Embryonic facial prominence (tissue), 1 donor: ENCODE data around the gene BICRAL.
"Not testable (repeated sequence)": the region's sequence is repeated elsewhere in the genome, so short reads cannot be mapped to it uniquely, and the experiment has no call there.

Source experiments
- DNase-seq: peaks from one replicate; pipeline ENCODE4 v3.0.0-alpha.2; 2016; ENCODE audit errors: extremely low spot score

BICRAL gene

DNA sequence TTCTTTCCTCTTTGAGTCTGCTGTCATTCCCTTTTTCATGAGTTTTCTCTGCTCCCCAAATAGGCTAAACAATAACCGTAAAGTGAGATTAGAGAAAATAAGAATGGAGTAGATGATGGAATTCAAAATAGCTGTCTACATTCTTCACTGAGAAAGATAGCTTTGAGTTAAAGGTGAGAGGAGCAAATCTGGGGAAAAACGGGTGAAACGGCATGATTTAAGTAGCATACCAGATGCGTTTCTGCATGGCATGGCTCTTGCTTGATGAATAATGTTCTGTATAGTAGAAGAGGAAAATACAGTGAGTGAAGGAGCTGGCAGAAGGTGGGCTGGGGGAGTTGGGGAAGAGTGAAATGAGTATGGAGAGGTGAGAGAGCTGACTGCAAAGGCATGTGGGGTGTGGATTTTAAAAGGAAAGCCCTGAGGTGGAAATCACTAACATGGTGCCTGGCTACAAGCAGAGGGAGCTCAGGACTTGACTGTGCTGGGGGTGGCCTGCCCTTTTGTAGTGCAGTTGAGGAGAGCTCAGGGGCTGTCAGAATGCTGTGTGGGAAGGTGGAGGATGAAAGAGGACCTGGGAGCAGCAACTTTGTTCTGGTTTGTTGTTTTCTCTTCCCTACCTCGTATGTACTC, 8.8 kb downstream of the BICRAL start:
- no peak for DNase-seq

DNA sequence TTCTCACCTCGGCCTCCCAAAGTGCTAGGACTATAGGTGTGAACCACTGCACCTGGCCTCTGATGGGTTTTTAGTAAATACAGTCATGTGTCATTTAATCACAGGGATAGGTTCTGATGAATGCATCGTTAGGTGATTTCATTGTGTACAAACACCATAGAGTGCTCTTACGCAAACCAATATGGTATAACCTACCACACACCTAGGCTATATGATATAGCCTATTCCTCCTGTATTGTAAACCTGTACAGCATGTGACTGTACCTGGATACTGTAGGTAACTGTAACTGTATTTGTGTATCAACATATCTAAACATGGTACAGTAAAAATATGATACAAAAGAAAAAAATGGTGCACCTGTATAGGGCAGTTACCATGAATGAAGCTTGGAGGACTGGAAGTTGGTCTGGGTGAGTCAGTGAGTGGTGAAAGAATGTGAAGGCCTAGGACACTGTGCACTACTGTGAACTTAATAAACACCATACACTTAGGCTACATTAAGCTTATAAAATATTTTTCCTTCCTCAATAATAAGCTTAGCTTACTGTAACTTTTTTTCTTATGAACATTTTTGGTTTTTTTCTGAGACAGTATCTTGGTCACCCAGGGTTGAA, 10.0 kb downstream of the BICRAL start:
- DNase-seq: no peak

DNA sequence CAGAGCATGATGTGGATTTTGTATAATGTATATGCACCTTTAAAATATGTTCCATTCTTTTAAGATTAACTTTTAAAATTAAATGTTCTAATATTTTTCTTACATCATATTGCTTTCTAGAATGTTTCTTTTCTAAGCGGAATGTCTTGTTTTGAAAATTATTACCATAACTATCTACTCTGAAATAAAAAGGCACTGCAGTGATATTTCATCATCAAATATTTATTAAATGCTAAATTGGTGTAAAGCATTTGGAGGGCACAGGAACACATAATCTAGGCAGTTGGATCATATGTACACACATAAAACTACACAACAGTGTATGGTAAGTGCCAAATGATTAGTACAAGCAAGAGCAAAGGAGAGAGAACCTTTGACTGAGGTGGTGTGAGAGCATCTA, 13.8 kb downstream of the BICRAL start:
- DNase-seq: no peak

DNA sequence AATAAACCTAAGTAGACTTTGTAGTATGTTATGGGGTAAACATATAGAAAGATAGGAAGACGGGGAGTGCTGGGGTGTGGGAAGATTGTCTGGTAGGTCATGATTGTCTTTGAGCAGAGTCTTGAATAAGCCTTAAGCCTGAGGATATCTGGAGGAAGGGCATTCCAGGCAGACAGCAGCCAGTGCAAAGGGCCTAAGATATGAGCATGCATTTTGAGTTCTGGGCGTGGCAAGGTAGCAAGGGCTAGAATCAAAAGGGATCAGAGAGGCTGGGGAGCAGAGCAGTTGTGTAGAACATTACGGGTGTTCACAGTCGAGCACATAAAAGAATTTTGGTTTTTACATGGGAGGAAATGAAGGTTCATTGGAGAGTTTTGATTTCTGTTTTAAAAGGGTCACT, 14.3 kb downstream of the BICRAL start:
- DNase-seq: no peak

DNA sequence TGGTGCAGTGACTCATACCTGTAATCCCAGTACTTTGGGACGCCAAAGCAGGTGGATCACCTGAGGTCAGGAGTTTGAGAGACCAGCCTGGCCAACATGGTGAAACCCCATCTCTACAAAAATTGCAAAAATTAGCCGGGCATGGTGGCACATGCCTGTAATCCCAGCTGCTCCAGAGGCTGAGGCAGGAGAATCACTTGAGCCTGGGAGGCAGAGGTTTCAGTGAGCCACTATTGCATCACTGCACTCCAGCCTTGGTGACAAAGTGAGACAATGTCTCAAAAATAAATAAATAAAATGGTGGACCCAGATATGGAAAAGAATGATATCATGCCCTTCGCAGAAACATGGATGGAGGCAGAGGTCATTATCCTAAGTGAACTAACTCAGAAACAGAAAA, 15.8 kb downstream of the BICRAL start:
- DNase-seq: not testable (repeated sequence)

DNA sequence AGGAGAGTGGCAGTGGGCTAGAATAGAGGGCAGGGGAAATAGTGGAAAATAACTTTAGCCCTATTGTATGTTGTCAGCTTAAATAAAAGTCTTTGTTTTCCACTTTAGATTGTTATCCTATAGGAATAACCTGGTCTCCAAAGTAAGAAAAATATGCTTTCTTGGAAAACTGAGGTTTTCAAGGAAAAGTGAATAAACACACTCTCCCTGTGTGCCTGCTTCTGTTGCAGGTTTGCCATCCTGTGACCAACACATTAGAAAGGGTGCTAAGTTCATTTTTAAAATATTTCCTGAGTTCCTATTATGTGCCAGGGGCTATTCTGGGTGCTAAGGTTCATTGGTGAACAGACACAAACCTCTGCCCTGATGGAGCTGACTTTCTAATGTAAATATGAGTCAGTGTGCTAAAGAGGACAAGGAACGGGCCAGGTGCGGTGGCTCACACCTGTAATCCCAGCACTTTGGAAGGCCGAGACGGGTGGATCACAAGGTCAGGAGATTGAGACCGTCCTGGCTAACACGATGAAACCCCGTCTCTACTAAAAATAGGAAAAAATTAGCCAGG, 23.5 kb downstream of the BICRAL start:
- no peak for DNase-seq

DNA sequence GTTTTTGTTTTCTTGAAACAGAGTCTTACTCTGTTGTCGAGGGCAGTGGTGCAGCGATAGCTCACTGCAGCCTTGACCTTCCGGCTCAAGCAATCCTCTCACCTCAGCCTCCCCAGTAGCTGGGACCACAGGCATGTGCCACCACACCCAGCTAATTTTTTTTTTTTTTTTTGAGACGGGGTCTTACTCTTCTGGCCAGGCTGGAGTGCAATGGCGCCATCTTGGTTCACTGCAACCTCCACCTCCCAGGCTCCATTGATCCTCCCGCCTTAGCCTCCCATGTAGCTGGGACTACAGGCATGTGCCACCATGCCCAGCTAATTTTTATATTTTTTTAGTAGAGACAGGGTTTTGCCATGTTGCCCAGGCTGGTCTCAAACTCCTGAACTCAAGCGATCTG, 24.5 kb downstream of the BICRAL start:
- not testable (repeated sequence) for DNase-seq

DNA sequence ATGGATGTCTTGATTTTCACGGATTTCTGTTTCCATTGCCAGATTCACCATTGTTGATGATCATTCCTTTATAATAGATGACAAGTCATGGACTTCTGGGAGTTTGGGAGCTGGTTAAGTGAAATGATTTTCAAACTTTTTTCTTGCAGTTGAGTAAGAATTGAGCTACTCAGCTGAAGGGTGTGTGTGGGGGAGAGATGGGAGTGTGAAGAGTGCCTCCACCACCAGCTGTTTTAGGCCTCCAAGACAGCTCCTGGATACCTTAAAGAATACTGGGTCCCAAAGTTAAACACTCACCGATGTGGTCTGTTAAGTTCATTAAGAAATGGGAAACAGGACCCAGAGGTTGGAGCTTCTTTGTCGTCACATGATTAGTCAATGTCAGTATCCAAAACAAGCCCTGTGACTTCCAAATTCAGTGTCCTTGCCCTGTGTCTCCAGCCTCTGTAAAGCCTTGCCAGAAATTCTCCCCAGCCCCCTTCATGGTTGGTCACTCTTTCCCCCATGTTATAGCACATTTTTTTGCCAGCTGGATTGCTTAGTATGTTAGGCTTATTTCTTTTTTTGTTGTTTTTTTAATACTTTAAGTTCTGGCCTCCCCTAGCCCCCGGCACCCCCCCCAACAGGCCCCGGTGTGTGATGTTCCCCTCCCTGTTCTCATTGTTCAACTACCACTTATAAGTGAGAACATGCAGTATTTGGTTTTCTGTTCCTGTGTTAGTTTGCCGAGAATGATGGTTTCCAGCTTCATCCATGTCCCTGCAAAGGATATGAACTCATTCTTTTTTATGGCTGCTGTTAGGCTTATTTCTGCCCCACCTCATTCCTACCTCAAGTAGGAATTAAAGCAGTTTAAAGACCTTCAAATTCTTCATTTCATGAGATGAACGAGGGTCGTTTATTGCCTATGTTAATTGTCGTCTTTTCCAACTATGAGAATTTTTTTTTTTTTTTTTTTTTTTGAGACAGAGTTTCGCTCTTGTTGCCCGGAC, 26.9 kb downstream of the BICRAL start:
- DNase-seq: no peak

DNA sequence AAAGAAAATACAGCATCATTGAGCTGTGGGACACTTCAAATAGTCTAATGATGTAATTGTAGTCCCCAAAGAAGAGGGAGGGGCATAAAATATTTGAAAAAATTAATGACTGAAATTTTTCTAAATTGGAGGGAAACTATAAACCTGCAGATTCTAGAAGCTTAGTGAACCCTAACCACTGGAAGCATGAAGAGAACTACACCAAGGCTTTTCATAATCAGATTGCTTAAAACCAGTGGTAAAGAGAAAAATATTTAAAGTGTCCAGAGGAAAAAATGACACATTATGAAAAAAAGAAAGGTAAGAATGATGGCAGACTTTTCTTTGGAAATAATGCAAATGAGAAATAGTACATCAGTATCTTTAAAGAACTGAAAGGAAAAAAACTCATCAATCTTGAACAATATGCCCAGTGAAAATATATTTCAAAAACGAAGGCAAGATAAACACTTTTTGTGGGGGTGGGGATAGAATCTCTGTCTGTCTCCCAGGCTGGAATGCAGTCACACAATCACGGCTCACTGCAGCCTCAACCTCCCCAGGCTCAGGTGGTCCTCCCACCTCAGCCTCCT, 31.3 kb downstream of the BICRAL start:
- no peak for DNase-seq

DNA sequence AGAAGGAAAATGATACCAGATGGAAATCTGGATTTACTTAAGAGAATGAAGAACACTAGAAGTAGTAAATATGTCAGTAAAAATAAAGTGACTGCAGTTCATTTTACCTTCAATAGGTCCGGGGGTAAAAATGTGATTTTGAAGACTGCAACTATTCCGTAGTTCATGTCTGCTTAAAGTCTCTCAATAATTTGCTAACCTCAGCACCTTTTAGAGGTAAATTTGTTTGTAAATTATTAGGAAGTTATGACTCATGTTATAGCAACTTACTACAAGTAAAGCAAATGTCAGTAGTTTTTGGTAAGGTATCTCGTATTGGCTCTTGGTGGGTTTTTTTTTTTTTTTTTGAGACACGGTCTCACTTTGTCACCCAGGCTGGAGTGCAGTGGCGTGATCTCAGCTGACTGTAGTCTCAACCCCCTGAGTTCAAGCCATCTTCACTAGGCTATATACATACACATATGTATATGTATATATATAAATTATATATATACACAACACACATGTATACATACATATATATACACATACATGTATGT, 32.1 kb downstream of the BICRAL start:
- no peak for DNase-seq

DNA sequence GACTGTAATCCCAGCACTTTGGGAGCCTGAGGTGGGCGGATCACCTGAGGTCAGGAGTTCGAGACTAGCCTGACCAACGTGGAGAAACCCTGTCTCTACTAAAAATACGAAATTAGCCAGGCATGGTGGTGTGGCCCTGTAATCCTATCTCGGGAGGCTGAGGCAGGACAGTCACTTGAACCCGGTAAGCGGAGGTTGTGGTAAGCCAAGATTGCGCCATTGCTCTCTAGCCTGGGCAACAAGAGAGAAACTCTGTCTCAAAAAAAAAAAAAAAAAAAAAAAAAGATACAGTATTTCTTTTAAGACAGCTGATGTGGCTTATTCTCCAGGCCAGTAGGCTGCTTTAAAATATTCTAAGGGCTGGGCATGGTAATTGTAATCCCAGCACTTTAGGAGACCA, 33.9 kb downstream of the BICRAL start:
- not testable (repeated sequence) for DNase-seq

DNA sequence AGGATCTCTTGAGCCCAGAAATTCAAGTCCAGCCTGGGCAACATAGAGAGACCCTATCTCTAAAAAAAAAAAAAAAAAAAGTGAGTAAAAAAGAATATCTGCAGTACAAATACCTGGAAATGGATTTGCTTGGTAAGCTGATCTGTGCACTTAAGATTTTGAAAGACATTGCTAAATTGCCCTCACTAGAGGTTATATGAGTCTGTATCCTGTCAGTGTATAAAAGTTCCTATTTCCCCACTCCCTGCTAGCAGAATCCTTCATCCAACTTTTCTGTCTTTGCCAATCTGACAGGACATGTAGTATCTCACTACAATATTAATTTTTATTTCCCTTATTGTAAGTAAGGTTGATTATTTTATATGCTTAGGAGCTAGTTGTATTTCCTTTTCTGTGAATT, 36.1 kb downstream of the BICRAL start:
- no peak for DNase-seq

DNA sequence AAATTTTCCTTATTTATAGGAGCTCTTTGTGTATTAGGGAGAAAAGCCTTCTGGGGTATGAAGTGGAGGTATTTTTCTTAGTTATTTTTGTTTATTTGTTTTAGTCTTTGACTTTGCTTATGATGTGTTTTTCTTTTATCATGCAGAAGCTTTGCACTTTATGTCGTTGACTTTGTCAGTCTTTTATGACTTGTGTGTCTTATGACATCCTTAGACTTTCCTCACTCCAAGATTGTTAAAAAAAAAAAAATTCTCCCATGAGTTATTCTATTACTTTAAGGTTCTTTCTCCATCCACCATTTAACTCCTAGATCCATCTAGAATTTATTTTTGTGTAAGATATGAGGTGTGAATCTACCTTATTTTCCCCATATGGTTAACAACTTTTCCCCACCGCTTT, 36.6 kb downstream of the BICRAL start:
- no peak for DNase-seq

DNA sequence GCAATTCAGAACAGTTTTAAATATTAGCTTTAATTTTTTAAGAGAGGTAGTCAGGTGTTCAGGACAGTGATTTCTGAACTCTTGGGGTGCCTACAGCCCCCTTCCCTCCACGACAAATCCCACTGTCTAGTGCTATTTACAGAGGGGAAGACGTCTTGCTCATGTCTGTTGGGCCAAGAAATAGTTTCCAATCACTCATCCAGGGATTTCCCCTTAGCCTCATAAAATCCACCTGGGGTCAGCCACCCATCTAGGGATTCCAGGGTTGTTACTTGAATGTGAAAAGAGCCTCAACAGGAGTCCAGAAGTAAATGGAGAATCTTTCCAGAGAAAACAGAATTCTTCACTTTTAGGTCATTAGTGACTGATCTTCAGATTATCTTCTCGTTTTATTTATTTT, 37.0 kb downstream of the BICRAL start:
- no peak for DNase-seq

DNA sequence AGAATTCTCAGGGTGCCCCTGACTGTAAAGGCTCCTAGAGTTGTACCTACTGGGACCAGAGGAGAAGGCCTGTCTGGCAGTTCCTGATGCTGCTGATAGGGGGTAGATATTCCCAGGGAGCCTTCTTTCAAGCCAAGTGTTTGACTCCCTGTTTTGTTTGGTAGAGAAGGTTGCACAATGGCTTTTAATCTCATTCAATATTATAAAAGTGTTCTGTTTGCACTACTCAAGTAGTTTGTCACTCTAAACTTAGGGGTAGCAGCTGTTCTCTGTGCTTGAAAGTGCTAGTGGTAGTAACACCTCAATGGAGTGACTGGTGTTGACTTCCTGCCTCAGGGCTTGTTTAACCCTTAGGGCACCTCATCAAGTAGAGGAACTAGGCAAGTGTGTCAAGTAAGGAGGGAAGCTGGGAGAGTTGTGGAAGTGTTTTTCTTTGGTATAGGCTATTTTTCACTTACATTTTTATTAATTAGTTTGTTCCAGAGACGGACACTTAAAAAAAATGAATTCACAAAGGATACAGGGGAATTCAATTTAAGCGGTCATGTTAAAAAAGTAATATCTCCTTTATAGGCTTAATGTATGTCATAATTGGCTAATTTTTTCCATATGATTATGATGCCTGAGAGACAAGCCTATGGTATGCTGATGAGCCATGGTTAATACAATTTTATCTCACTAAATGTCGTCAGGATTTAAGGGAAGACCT, 38.1 kb downstream of the BICRAL start:
- no peak for DNase-seq

DNA sequence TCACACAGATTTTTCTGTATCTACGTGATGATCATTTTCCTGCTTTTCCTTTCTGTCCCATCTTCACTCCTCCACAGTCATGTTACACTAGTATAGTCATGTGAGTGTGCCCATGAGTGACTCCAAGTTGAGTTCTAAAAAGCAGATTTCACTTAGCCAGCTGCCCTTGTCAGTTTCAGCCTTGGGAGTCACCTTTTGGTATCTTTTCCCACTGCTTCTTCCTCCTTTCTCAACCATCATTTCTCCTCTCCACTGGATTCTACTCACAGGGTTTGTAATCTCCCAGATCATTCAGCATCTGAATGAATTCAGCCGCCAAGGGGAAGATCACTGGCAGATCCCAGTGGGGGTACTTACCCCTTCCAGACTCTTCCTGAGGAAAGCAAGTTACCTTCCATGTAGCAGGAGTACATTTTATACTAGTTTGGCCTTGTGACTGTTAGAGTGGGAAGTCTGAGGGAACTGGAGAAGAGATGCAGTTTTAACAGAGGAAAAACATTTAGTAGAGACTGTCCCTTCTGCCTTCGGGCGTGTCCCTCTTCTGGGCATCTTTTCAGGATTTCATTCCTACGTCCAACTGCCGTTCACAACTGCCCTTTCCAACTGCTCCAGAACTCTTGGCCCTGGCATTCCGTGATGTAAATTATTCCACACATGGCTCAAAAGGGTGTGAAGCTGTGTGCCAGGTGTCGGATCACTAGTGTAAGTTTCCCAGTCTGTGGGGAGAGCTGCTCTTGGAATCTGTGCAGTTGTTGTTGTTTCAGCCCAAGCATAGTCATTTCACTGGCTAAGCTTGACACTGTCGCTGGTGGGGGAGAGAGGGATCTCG, 38.9 kb downstream of the BICRAL start:
- no peak for DNase-seq

DNA sequence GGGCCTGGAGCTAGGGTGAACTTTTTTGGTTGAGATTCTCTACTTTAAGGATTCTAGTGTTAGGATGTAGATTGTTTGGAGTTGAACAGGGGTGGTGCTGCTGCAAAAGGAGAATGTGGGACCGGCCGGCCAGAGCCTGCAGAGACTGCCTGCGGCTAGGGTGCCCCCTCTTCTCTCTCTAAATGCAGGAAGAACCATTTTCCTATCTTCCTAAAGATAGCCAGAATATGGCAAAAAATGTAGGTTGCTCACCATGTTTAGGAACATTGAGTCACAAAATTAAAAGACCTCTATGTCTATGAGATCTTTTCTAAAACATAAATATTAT, 39.5 kb downstream of the BICRAL start:
- DNase-seq: no peak

DNA sequence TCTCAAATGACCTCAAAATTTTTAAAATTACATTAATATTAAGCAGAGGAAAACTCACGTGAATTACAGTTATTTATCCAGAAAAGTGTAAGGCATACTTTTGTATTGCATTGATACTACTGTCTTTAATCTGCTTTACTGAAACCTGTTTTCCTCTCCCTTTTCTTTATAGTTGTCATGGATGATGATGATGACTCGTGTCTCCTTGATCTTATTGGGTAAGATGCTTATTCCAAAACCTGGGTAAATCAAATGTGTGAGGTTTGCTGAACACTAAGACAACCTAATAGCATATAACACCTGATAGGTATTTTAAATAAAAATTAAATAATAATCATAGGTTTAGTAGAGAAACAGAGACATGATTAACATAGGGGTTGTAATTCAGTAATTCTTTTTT, 40.0 kb downstream of the BICRAL start:
- no peak for DNase-seq

DNA sequence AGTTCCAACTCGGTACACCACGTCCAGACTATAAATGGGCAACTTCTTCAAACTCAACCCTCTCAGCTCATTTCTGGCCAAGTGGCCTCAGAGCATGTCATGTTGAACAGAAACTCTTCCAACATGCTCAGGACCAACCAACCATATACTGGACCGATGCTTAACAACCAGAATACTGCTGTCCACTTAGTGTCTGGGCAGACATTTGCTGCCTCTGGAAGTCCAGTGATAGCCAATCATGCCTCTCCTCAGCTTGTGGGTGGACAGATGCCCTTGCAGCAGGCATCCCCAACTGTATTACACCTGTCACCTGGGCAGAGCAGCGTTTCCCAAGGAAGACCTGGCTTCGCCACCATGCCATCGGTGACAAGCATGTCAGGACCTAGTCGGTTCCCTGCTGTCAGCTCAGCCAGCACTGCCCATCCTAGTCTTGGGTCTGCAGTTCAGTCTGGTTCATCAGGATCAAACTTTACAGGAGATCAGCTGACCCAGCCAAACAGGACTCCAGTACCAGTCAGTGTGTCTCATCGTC, 47.8 kb downstream of the BICRAL start:
- DNase-seq: no peak

DNA sequence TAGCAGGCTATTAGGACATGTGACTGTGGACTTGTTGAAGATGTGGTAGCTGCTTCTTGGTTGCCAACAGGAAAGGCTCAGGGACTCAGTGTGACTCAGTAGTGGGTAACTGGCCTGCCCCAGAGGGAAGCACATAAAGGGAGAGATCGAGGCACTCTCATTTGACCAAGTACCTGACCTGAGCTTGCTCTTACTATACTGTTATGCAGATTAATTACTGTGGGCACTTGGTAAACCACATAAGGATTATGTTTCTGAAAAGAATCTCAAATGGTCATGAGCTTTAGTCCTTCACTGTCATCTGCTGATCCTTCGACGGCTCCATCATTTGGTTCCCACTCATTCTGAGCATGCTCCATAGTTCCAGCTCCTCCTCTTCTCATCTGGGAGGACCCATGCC, 49.4 kb downstream of the BICRAL start:
- no peak for DNase-seq
